Stimulated activated CD4-positive, alpha-beta T cell treated with anti-CD3 and anti-CD28 coated beads, TNF-alpha, amount 100 ng/mL, for 24 hours (primary cell): ENCODE measurements around the gene KCNMA1.

Experiments used
- DNase-seq, 3 experiments: peaks; one replicate each; pipeline ENCODE4 v3.0.0-alpha.2; 2020; ENCODE audit warnings: low read depth in 3 of 3

The KCNMA1 gene

GRCh38 chr10:76868098-76868977 is 769.3 kb downstream of the KCNMA1 start:
- no peak for DNase-seq

GRCh38 chr10:76866841-76867586 is 770.6 kb downstream of the KCNMA1 start:
- no peak for DNase-seq

GRCh38 chr10:76864922-76865321 is 772.7 kb downstream of the KCNMA1 start:
- no peak for DNase-seq

GRCh38 chr10:76858721-76859120 is 778.9 kb downstream of the KCNMA1 start:
- DNase-seq: no peak

- no peak for DNase-seq
Observed at GRCh38 chr10:76840802-76841201, 796.8 kb downstream of the KCNMA1 start.

- no peak for DNase-seq
Observed at GRCh38 chr10:76839276-76839675, 798.3 kb downstream of the KCNMA1 start.

DNA sequence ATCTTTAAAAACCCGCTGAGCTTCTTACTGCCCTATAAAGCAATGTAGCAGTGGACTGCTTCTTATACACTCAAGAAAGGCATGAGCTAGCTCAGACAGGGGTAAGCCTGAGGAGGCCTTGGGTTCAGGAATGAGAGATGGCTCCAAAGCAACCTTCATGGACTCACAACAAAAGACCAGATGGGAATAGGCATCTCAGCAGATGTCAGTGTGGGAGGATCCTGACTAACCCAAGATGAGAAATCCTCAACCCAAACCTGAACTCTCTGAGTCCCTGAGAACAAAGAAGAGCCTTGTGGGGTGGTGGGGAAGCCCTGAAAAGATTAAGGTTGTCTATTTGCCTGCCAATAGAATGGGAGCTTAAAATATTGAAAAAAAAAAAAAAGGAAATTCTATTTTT is 807.4 kb downstream of the KCNMA1 start:
- no peak for DNase-seq

DNA sequence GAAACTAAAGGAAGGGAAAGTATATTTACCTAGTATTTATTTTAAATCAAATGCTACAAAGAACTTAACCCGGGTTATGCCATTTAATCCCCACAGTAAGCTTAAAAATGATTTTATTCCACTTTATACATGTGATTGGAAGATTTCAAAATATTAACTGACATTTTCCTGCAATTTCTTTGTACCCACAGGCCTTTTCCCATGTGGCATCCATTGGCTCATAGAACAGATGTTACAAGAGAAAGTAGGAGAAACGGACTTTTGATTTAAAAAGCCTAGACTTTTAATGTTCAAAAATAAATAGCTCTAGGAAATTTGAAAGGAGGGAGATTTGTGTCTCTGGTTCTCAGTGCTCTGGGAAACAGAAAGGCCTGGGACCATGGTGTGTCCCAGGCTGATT is 807.9 kb downstream of the KCNMA1 start:
- no peak for DNase-seq
